ENCODE measurements around the gene NCAPG2. TPM values are rescaled to one million over a fixed set of nuclear protein-coding genes. Genes with fewer than 3 reads are reported as not detected.
"Not testable (repeated sequence)": the region's sequence is repeated elsewhere in the genome, so short reads cannot be mapped to it uniquely, and the experiment has no call there.

Gene NCAPG2
- polyA plus RNA-seq, 1 donor from 2014 or later = 8.3 TPM

- H3F3A ChIP-seq (ENCODE audit: insufficient read depth, low read length, poor library complexity, severe bottlenecking) = no peaks in the 10 kb centered on the region
- no peak overlapping the region for H3K9ac ChIP-seq (ENCODE audit: low read length)
- H4K20me1 ChIP-seq (ENCODE audit: insufficient read depth) = no peaks in the 10 kb centered on the region
- no peak overlapping the region for H3K27ac ChIP-seq (ENCODE audit: low read length)
- H3K79me2 ChIP-seq (replicated peaks; ENCODE audit: insufficient read depth, low read length) = peaks cover 18% of the 10 kb centered on the region
- H3K27me3 ChIP-seq (ENCODE audit: insufficient read depth, low read depth, low read length) = no peaks in the 10 kb centered on the region
- H2AFZ ChIP-seq (ENCODE audit: low read depth, low read length) = no peak overlapping the region
- H3K36me3 ChIP-seq (ENCODE audit: insufficient read depth, low read length) = no peaks in the 10 kb centered on the region
- no peaks in the 10 kb centered on the region for H3K9me3 ChIP-seq (ENCODE audit: low read length)
- H3K4me3 ChIP-seq (ENCODE audit: low read length) = no peak overlapping the region
- H3K9me2 ChIP-seq (ENCODE audit: insufficient read depth, low read length) = no peaks in the 10 kb centered on the region
- H3K4me2 ChIP-seq (ENCODE audit: low read length) = no peak overlapping the region
- no peak for TF ChIP-seq EZH2 (IDR thresholded peaks at IDR 0.05; ENCODE audit: borderline replicate concordance, insufficient read depth, low read length, poor library complexity, severe bottlenecking)
- no peak for TF ChIP-seq SMC3 (conservative IDR thresholded peaks at IDR 0.05; ENCODE audit: poor library complexity)
- TF ChIP-seq EP300 (conservative IDR thresholded peaks at IDR 0.05; ENCODE audit: poor library complexity, severe bottlenecking) = no peak
- no peak for TF ChIP-seq RAD21 (conservative IDR thresholded peaks at IDR 0.05)
- no peak for TF ChIP-seq TAF1 (IDR thresholded peaks at IDR 0.05; ENCODE audit: low read depth)
- TF ChIP-seq MXI1 (conservative IDR thresholded peaks at IDR 0.05; ENCODE audit: poor library complexity, severe bottlenecking) = no peak
- TF ChIP-seq REST (IDR thresholded peaks at IDR 0.05; ENCODE audit: borderline replicate concordance) = no peak
- no peak for TF ChIP-seq POLR2AphosphoS5 (IDR thresholded peaks at IDR 0.05)
- TF ChIP-seq CTCF (IDR thresholded peaks at IDR 0.05; ENCODE audit: poor library complexity, severe bottlenecking) = no peak
Observed at GRCh38 chr7:158698657-158699195, 5.9 kb downstream of the NCAPG2 start.

- H3K9me3 ChIP-seq (ENCODE audit: low read length); H3K36me3 ChIP-seq (ENCODE audit: insufficient read depth, low read length); H4K20me1 ChIP-seq (ENCODE audit: insufficient read depth); H3K4me3 ChIP-seq (ENCODE audit: low read length); H3K4me2 ChIP-seq (ENCODE audit: low read length); H3K27me3 ChIP-seq (ENCODE audit: insufficient read depth, low read depth, low read length); H3K27ac ChIP-seq (ENCODE audit: low read length); H3K9ac ChIP-seq (ENCODE audit: low read length); H3K9me2 ChIP-seq (ENCODE audit: insufficient read depth, low read length); H2AFZ ChIP-seq (ENCODE audit: low read depth, low read length); H3F3A ChIP-seq (ENCODE audit: insufficient read depth, low read length, poor library complexity, severe bottlenecking); H3K79me2 ChIP-seq (replicated peaks; ENCODE audit: insufficient read depth, low read length): not testable (repeated sequence)
Observed at GRCh38 chr7:158697597-158697996, 7.0 kb downstream of the NCAPG2 start.
